ENCODE data around the gene CEACAM7. TPM values are rescaled to one million over a fixed set of nuclear protein-coding genes. Genes with fewer than 3 reads are reported as not detected.
"Not testable (repeated sequence)": the region's sequence is repeated elsewhere in the genome, so short reads cannot be mapped to it uniquely, and the experiment has no call there.

Gene CEACAM7
- total RNA-seq, 4 donors from 2014 or later: not detected

GRCh38 chr19:41718761-41719160 is 30.7 kb upstream of the CEACAM7 start:
- Histone ChIP-seq H3K27ac (no peak overlapping the region), H3K9me3 (no peaks in the 10 kb centered on the region)
- no peak for DNase-seq

GRCh38 chr19:41714598-41714997 is 26.5 kb upstream of the CEACAM7 start:
- Histone ChIP-seq H3K9me3 (no peaks in the 10 kb centered on the region), H3K36me3 (no peaks in the 10 kb centered on the region), H3K4me3 (no peak overlapping the region), H3K4me1 (no peaks in the 10 kb centered on the region), H3K27me3 (no peaks in the 10 kb centered on the region), H3K27ac (no peak overlapping the region)
- TF ChIP-seq POLR2A (IDR thresholded peaks at IDR 0.05): no peak
- TF ChIP-seq CTCF (IDR thresholded peaks at IDR 0.05): no peak
- peak in 1 of 3 donors; percentile 30 for DNase-seq

More at GRCh38 chr19:41718761-41719160, 30.7 kb upstream of the CEACAM7 start:
- H3K4me1 ChIP-seq: no peaks in the 10 kb centered on the region
- H3K27me3 ChIP-seq: no peaks in the 10 kb centered on the region
- H3K36me3 ChIP-seq: no peaks in the 10 kb centered on the region
- H3K4me3 ChIP-seq: no peak overlapping the region
- TF ChIP-seq POLR2A (IDR thresholded peaks at IDR 0.05) (no peak), CTCF (IDR thresholded peaks at IDR 0.05) (no peak)

DNA sequence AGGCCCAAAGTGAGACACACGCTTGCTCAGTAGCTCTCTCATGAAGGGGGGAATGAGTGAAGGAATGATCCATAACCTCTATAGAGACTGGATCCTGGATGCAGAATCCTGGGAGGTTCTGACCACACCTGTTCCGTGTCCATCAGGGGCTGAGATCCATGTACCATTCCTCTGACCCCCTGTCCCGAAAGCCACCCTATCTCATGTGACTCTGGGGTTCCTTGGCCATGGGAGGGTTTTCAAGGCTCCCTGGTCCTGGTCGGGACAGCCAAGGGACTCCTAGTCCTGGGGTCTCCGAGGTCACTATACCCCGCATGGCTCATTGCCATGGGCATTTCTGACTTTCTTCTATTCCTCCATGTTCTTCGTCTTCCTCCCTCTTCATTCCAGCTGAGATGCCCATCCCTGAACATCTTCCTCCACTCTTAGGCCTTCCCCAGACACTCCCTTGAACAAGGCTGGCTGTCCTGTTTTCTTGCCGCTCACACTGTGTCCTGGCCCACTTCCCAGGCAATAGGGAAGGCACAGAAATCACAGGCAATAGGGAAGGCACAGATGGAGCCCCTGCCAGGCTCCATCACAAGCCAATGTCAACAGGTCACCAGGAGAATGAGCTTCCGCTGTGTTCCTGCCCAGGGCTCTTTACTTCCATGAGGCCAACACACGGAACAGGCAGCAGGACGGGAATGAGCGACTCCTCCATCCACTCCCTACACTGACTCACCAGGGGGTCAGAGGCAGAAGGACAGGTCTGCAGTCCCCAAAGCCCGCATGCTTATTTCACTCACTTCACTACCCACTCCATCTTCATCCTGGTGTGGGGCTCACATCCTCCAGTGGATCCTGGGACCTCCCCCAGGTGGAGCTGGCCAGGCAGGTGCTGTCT is 23.5 kb upstream of the CEACAM7 start:
- Histone ChIP-seq H3K36me3 (no peaks in the 10 kb centered on the region), H3K27ac (no peak overlapping the region), H3K4me3 (peak overlapping the region in 2 of 4 donors; percentile 25 to 33), H3K9me3 (no peaks in the 10 kb centered on the region), H3K27me3 (no peaks in the 10 kb centered on the region), H3K4me1 (peaks cover 0 to 7% (median 0%) of the 10 kb centered on the region in 4 donors)
- TF ChIP-seq POLR2A (IDR thresholded peaks at IDR 0.05): no peak
- TF ChIP-seq CTCF (IDR thresholded peaks at IDR 0.05): no peak
- DNase-seq: peak in 1 of 3 donors; percentile 42

- Histone ChIP-seq H3K4me3 (peak overlapping the region in 2 of 4 donors; percentile 25 to 33), H3K27ac (no peak overlapping the region), H3K27me3 (no peaks in the 10 kb centered on the region), H3K4me1 (peaks cover 0 to 7% (median 0%) of the 10 kb centered on the region in 4 donors), H3K36me3 (no peaks in the 10 kb centered on the region), H3K9me3 (no peaks in the 10 kb centered on the region)
- TF ChIP-seq POLR2A (IDR thresholded peaks at IDR 0.05) (no peak), CTCF (IDR thresholded peaks at IDR 0.05) (no peak)
- peak in 1 of 3 donors; percentile 44 for DNase-seq
Observed at GRCh38 chr19:41709951-41710645, 22.0 kb upstream of the CEACAM7 start.

DNA sequence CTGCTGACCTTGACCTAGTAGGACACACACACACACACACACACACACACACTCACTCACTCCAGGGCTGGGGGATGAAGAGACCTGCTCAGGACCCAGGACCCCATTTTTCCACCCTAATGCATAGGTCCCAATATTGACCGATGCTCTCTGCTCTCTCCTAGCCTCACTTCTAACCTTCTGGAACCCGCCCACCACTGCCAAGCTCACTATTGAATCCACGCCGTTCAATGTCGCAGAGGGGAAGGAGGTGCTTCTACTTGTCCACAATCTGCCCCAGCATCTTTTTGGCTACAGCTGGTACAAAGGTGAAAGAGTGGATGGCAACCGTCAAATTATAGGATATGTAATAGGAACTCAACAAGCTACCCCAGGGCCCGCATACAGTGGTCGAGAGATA is 21.4 kb upstream of the CEACAM7 start:
- not testable (repeated sequence) for H3K36me3 ChIP-seq, H3K27me3 ChIP-seq, H3K9me3 ChIP-seq, H3K4me1 ChIP-seq, H3K27ac ChIP-seq
- peak overlapping the region in 1 of 4 donors; percentile 13 for H3K4me3 ChIP-seq
- peak in 1 of 3 donors; percentile 40 for DNase-seq

DNA sequence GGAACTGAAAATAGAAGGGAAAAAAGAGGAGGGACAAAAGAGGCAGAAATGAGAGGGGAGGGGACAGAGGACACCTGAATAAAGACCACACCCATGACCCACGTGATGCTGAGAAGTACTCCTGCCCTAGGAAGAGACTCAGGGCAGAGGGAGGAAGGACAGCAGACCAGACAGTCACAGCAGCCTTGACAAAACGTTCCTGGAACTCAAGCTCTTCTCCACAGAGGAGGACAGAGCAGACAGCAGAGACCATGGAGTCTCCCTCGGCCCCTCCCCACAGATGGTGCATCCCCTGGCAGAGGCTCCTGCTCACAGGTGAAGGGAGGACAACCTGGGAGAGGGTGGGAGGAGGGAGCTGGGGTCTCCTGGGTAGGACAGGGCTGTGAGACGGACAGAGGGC is 20.4 kb upstream of the CEACAM7 start, which contains the start of gene CEACAM5:
CEACAM5 (plus strand) TSS at position 146 of the 400 bp plus-strand sequence; CDS start at position 252, 106 bp downstream.
- no peaks in the 10 kb centered on the region for H3K9me3 ChIP-seq

More for the DNA sequence above, 20.4 kb upstream of the CEACAM7 start, which contains the start of gene CEACAM5:
- TF ChIP-seq CTCF (IDR thresholded peaks at IDR 0.05): no peak
- peak; percentile 57 to 87 for TF ChIP-seq POLR2A (IDR thresholded peaks at IDR 0.05)
- Histone ChIP-seq H3K36me3 (no peaks in the 10 kb centered on the region), H3K27me3 (no peaks in the 10 kb centered on the region), H3K4me1 (peaks cover 0 to 7% (median 0%) of the 10 kb centered on the region in 4 donors), H3K4me3 (peak within 1 kb of the TSS in 2 of 4 donors; percentile 13 to 35), H3K27ac (peak within 1 kb of the TSS in 1 of 4 donors; percentile 45)
- peak in 1 of 3 donors; percentile 85 for DNase-seq

Measured in Peyer's patch (tissue), 4 donors.